ENCODE measurements around the gene HLA-DMB. TPM values are rescaled to one million over a fixed set of nuclear protein-coding genes. Genes with fewer than 3 reads are reported as not detected.
A peak's percentile ranks its signal among the peaks of the same experiment; 100 is the strongest.

HLA-DMB gene
- total RNA-seq, 2 experiments from 2014 or later = 4.6 to 6.0 TPM

- H3K4me1 ChIP-seq (ENCODE audit: insufficient read depth, low read length) = peaks cover 58% of the 10 kb centered on the region
- ChIA-PET POLR2A (interaction anchor here (1.1 to 7.2 kb wide), 14 partner anchors 10 to 404 kb away, joined by 3 to 325 read pairs (median 8); partner anchors contain the start of genes B3GALT4, BRD2, HLA-DMA and PSMB8), CTCF (interaction anchor here (0.9 to 7.4 kb wide), 9 partner anchors 8 to 103 kb away, joined by 3 to 53 read pairs (median 12); partner anchors contain the start of genes BRD2, HLA-DMA and TAP2)
- H3K4me3 ChIP-seq (ENCODE audit: low read length) = peak overlapping the region; percentile 72
- H3K27ac ChIP-seq (ENCODE audit: low read depth in 1 of 2, low read length in 2 of 2) = peak overlapping the region; percentile 86 to 89
- Mint-ChIP-seq H3K27ac (peak overlapping the region; percentile 99), H3K4me1 (ENCODE audit: low read depth) (peaks cover 62% of the 10 kb centered on the region), H3K4me3 (peak overlapping the region; percentile 96), H3K36me3 (ENCODE audit: low read depth) (peaks cover 7% of the 10 kb centered on the region), H3K9me3 (peaks cover 2% of the 10 kb centered on the region), H3K27me3 (no peaks in the 10 kb centered on the region)
- no peaks in the 10 kb centered on the region for H3K27me3 ChIP-seq (ENCODE audit: control insufficient read depth in 1 of 2, insufficient read depth in 2 of 2, low read length in 2 of 2)
- H3K9me3 ChIP-seq (ENCODE audit: control insufficient read depth in 1 of 2, insufficient read depth in 1 of 2, low read length in 2 of 2) = no peaks in the 10 kb centered on the region
- no peaks in the 10 kb centered on the region for H3K36me3 ChIP-seq (ENCODE audit: insufficient read depth, low read length)
- intact Hi-C loops (cut with DNase I, micrococcal nuclease) = loop anchor here in 1 of 2 experiments (1.0 kb wide), 1 partner anchor 12 kb away; the partner anchor contains the start of gene HLA-DMA
- peak; percentile 73 for ATAC-seq (ENCODE audit: poor library complexity)
- TF ChIP-seq CTCF (IDR thresholded peaks at IDR 0.05) = no peak
- DNase-seq = peak in 13 of 14 experiments; percentile 16 to 86 (median 32)
Measured at GRCh38 chr6:32941214-32941768, 463 bp upstream of the HLA-DMB start.

- no peak for DNase-seq
- intact Hi-C loops (cut with DNase I, micrococcal nuclease) = no loop called here
- no peak for ATAC-seq (ENCODE audit: poor library complexity)
- no peaks in the 10 kb centered on the region for H3K36me3 ChIP-seq (ENCODE audit: insufficient read depth, low read length)
- Mint-ChIP-seq H3K36me3 (ENCODE audit: low read depth) (peaks cover 7% of the 10 kb centered on the region), H3K27ac (no peak overlapping the region), H3K4me1 (ENCODE audit: low read depth) (peaks cover 41% of the 10 kb centered on the region), H3K4me3 (no peak overlapping the region), H3K27me3 (no peaks in the 10 kb centered on the region), H3K9me3 (no peaks in the 10 kb centered on the region)
- TF ChIP-seq CTCF (IDR thresholded peaks at IDR 0.05) = no peak
- H3K27ac ChIP-seq (ENCODE audit: low read depth in 1 of 2, low read length in 2 of 2) = no peak overlapping the region
- H3K9me3 ChIP-seq (ENCODE audit: control insufficient read depth in 1 of 2, insufficient read depth in 1 of 2, low read length in 2 of 2) = no peaks in the 10 kb centered on the region
- POLR2A ChIA-PET = interaction anchor here (7.2 kb wide), 1 partner anchor 34 kb away, joined by 325 read pairs; the partner anchor contains the start of gene BRD2
- CTCF ChIA-PET = interaction anchor here (1.3 to 7.4 kb wide), 2 partner anchors 15 to 46 kb away, joined by 5 to 53 read pairs; partner anchors contain the start of gene HLA-DMA
- H3K4me1 ChIP-seq (ENCODE audit: insufficient read depth, low read length) = peaks cover 38% of the 10 kb centered on the region
- H3K27me3 ChIP-seq (ENCODE audit: control insufficient read depth in 1 of 2, insufficient read depth in 2 of 2, low read length in 2 of 2) = no peaks in the 10 kb centered on the region
- no peak overlapping the region for H3K4me3 ChIP-seq (ENCODE audit: low read length)
Measured at GRCh38 chr6:32938494-32938893, 2.3 kb downstream of the HLA-DMB start.

- CTCF ChIA-PET = interaction anchor here (0.7 to 1.4 kb wide), 2 partner anchors 16 to 47 kb away, joined by 3 to 6 read pairs; partner anchors contain the start of gene HLA-DMA
- Histone ChIP-seq H3K27ac (ENCODE audit: low read depth in 1 of 2, low read length in 2 of 2) (no peak overlapping the region), H3K36me3 (ENCODE audit: insufficient read depth, low read length) (no peaks in the 10 kb centered on the region), H3K27me3 (ENCODE audit: control insufficient read depth in 1 of 2, insufficient read depth in 2 of 2, low read length in 2 of 2) (no peaks in the 10 kb centered on the region), H3K4me3 (ENCODE audit: low read length) (no peak overlapping the region), H3K9me3 (ENCODE audit: control insufficient read depth in 1 of 2, insufficient read depth in 1 of 2, low read length in 2 of 2) (no peaks in the 10 kb centered on the region), H3K4me1 (ENCODE audit: insufficient read depth, low read length) (peaks cover 26% of the 10 kb centered on the region)
- Mint-ChIP-seq H3K4me3 (no peak overlapping the region), H3K27ac (no peak overlapping the region), H3K9me3 (no peaks in the 10 kb centered on the region), H3K27me3 (no peaks in the 10 kb centered on the region), H3K36me3 (ENCODE audit: low read depth) (peaks cover 7% of the 10 kb centered on the region), H3K4me1 (ENCODE audit: low read depth) (peaks cover 31% of the 10 kb centered on the region)
- no peak for TF ChIP-seq CTCF (IDR thresholded peaks at IDR 0.05)
- intact Hi-C loops (cut with DNase I, micrococcal nuclease) = no loop called here
- DNase-seq (peak in 2 of 14 experiments; percentile 32 to 33), ATAC-seq (ENCODE audit: poor library complexity) (no peak)
- POLR2A ChIA-PET = interaction anchor here (0.5 kb wide), 1 partner anchor 65 kb away, joined by 3 read pairs; no protein-coding TSS in a partner anchor
Measured at GRCh38 chr6:32937230-32937633, 3.6 kb downstream of the HLA-DMB start.

Data from CD4-positive, alpha-beta T cell (primary cell).